ENCODE results near the gene CDC20.

GRCh38 chr1:43322506-43322905, 36.3 kb upstream of the CDC20 start:
- TF ChIP-seq CTCF (conservative IDR thresholded peaks at IDR 0.05; ENCODE audit: low read depth in 2 of 2) (no peak), EZH2 (IDR thresholded peaks at IDR 0.05; ENCODE audit: low read depth, unreplicated experiment) (no peak), CREB1 (CRISPR knock-in tag; IDR thresholded peaks at IDR 0.05; ENCODE audit: low read depth) (no peak), POLR2AphosphoS5 (IDR thresholded peaks at IDR 0.05; ENCODE audit: low read depth) (no peak), ZNF331 (CRISPR knock-in tag; IDR thresholded peaks at IDR 0.05; ENCODE audit: low read depth) (no peak), REST (IDR thresholded peaks at IDR 0.05; ENCODE audit: unreplicated experiment) (no peak), EZH2phosphoT487 (IDR thresholded peaks at IDR 0.05; ENCODE audit: unreplicated experiment) (no peak), JUNB (IDR thresholded peaks at IDR 0.05; ENCODE audit: unreplicated experiment) (no peak), ETS1 (IDR thresholded peaks at IDR 0.05) (no peak), ZNF462 (CRISPR knock-in tag; IDR thresholded peaks at IDR 0.05) (no peak), STAT1 (IDR thresholded peaks at IDR 0.05; ENCODE audit: unreplicated experiment) (no peak)

All from GM23338 (cell line).